Tibial artery (tissue), 4 donors: ENCODE results near the gene NAA11.

Experiments
- DNase-seq, 2 donors: peaks; one replicate each; pipeline ENCODE4 v3.0.0-alpha.2; 2019
- H3K27ac ChIP-seq, 2 donors: fragments of 200-600 bp; sonication (generic) in 1 of 2; 1 replicate in 1 of 2; 2 replicates in 1 of 2; pipeline ENCODE4 v1.5.1; 2018 to 2019; ENCODE audit warnings: mild to moderate bottlenecking in 1 of 2
- H3K27me3 ChIP-seq, 2 donors: fragments of 200-600 bp; sonication (generic) in 1 of 2; one replicate each; pipeline versions ENCODE4 v1.5.1 to v1.6.0; 2016 to 2019
- H3K36me3 ChIP-seq, 3 donors: fragments of 200-600 bp; sonication (generic) in 2 of 3; one replicate each; pipeline ENCODE4 v1.5.1; 2016 to 2019; ENCODE audit warnings: mild to moderate bottlenecking in 2 of 3
- H3K4me1 ChIP-seq, 4 donors: fragments of 200-600 bp; sonication (generic) in 2 of 4; 1 replicate in 3 of 4; 2 replicates in 1 of 4; pipeline ENCODE4 v1.5.1; 2016 to 2019
- H3K4me3 ChIP-seq, 2 donors: fragments of 200-600 bp; sonication (generic) in 1 of 2; 1 replicate in 1 of 2; 2 replicates in 1 of 2; pipeline ENCODE4 v1.5.1; 2018 to 2019; ENCODE audit warnings: mild to moderate bottlenecking in 2 of 2
- H3K9me3 ChIP-seq, 3 donors: fragments of 200-600 bp; sonication (generic) in 1 of 3; one replicate each; pipeline ENCODE4 v1.5.1; 2016 to 2019
- intact Hi-C: fragments of 100-400 bp; cut with DNase I; formaldehyde crosslinking; loops from one replicate; pipeline ENCODE4 v1.15.0; 2023; ENCODE audit warnings: low total_unique reads
- TF ChIP-seq, protein P1 (sequence below), 2 experiments: fragments of 200-600 bp in 1 of 2; fragments of 450-650 bp in 1 of 2; IDR thresholded peaks; one replicate each; pipeline ENCODE4 v1.5.1; 2017 to 2019; ENCODE audit warnings: antibody characterized with exemption in 2 of 2, mild to moderate bottlenecking in 1 of 2, moderate library complexity in 1 of 2

NAA11 gene

DNA sequence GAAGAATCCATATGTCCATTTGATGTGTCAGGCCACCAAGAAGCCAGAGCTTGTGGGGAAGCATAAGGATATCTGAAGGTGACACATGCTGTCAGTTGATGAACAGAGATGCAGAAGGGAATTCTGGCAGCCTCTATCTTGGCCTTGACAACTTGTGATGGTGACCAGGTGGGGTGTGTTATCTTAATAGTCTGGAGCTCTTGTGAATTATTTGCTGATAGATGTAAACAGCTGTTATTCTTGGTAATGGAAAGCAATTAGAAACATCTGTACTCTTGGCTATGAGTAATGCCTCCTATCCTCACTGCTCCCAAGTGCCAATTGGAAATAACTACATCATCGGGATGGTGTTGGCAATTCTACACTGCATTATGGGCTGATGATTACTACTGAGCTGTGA lies 51.9 kb downstream of the NAA11 start:
- Histone ChIP-seq H3K27ac (no peak overlapping the region), H3K4me1 (peaks cover 0 to 20% (median 9%) of the 10 kb centered on the region in 4 donors), H3K27me3 (no peaks in the 10 kb centered on the region), H3K4me3 (no peak overlapping the region), H3K36me3 (no peaks in the 10 kb centered on the region), H3K9me3 (no peaks in the 10 kb centered on the region)
- no peak for DNase-seq
- intact Hi-C loops = no loop called here
- TF ChIP-seq, protein P1, sequence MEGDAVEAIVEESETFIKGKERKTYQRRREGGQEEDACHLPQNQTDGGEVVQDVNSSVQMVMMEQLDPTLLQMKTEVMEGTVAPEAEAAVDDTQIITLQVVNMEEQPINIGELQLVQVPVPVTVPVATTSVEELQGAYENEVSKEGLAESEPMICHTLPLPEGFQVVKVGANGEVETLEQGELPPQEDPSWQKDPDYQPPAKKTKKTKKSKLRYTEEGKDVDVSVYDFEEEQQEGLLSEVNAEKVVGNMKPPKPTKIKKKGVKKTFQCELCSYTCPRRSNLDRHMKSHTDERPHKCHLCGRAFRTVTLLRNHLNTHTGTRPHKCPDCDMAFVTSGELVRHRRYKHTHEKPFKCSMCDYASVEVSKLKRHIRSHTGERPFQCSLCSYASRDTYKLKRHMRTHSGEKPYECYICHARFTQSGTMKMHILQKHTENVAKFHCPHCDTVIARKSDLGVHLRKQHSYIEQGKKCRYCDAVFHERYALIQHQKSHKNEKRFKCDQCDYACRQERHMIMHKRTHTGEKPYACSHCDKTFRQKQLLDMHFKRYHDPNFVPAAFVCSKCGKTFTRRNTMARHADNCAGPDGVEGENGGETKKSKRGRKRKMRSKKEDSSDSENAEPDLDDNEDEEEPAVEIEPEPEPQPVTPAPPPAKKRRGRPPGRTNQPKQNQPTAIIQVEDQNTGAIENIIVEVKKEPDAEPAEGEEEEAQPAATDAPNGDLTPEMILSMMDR (IDR thresholded peaks at IDR 0.05) = no peak

DNA sequence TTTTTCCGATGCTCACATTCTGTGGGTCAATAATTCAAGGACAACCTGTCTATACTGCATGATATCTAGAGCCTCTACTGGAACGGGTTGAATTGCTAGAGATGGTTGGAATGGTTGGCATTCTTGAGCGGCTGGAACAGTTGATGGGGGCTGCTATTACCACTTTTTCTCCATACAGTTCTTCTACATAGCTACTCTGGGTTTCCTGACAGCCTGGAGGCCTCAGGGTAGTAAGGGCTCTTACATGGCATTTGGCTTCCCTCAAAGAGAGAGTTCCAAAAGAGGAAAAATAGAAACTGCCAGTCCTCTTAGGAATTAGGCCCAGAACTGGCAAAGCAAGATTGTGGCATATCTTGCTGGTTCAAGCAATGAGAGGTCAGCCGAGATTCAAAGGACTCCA lies 53.1 kb downstream of the NAA11 start:
- Histone ChIP-seq H3K4me3 (no peak overlapping the region), H3K9me3 (no peaks in the 10 kb centered on the region), H3K27ac (no peak overlapping the region), H3K27me3 (no peaks in the 10 kb centered on the region), H3K4me1 (peaks cover 0 to 20% (median 9%) of the 10 kb centered on the region in 4 donors), H3K36me3 (no peaks in the 10 kb centered on the region)
- intact Hi-C loops = no loop called here
- DNase-seq = no peak
- TF ChIP-seq, protein P1 (IDR thresholded peaks at IDR 0.05) = no peak

DNA sequence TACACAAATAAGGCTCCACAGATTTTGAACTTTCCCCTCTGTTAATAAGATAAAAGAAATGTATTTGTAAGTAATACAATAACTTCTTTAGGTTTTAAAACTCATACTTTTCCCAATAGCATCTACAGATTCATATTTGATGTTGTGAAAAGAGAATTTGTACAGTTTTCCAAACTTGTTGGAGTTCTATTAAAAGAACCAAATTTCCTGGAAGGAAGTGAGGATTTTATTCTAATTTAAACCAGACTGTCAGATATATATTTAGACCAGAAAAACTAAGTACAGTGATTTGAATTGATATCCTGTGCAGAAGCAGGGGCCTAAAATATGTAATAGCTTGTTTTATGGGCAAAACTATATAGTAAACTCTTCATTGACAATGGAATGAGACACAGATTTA lies 53.7 kb downstream of the NAA11 start:
- no peak for DNase-seq
- H3K4me1 ChIP-seq = peaks cover 0 to 20% (median 9%) of the 10 kb centered on the region in 4 donors
- H3K36me3 ChIP-seq = no peaks in the 10 kb centered on the region
- H3K9me3 ChIP-seq = no peaks in the 10 kb centered on the region
- H3K27me3 ChIP-seq = no peaks in the 10 kb centered on the region
- intact Hi-C loops = no loop called here
- TF ChIP-seq, protein P1 (IDR thresholded peaks at IDR 0.05) = no peak
- H3K4me3 ChIP-seq = no peak overlapping the region
- H3K27ac ChIP-seq = no peak overlapping the region

DNA sequence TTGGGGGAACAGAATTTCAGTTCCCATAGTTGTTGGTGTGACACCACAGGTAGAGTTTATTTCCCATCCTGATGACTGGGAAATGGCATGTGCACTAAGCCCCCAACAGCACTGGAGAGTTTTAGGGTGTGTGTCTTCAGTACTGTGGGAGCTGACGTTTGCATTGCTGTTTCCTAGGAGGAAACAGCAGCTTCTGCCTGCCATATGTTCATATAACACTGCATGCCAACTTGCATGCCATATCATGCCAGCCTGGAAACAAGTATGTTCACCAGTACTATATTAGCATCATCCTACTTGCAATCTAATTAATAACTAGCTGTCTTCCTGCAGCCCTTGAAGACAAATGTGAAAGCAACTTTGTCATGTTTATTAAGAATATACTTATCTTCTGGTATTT lies 58.2 kb downstream of the NAA11 start:
- no peaks in the 10 kb centered on the region for H3K36me3 ChIP-seq
- H3K9me3 ChIP-seq = no peaks in the 10 kb centered on the region
- peaks cover 0 to 13% (median 7%) of the 10 kb centered on the region in 4 donors for H3K4me1 ChIP-seq
- DNase-seq = no peak
- TF ChIP-seq, protein P1 (IDR thresholded peaks at IDR 0.05) = no peak
- intact Hi-C loops = no loop called here
- no peaks in the 10 kb centered on the region for H3K27me3 ChIP-seq
- H3K27ac ChIP-seq = no peak overlapping the region
- no peak overlapping the region for H3K4me3 ChIP-seq
